CD4-positive, alpha-beta T cell (primary cell): ENCODE data around the gene TGFBI. TPM values are rescaled to one million over a fixed set of nuclear protein-coding genes. Genes with fewer than 3 reads are reported as not detected.

Source experiments
- ATAC-seq: fragments of 200-7000 bp; cut with Tn5 transposase; one replicate; pipeline ENCODE4 v1.10.0; 2022; ENCODE audit warnings: mild to moderate bottlenecking; ENCODE audit not compliant: poor library complexity
- CTCF ChIA-PET: fragments of 350-600 bp; sonication (Branson Sonifier 250); formaldehyde crosslinking; loops from one replicate; lab custom pipeline; 2021; ENCODE audit warnings: antibody characterized with exemption, inconsistent platforms; lab: Charles Lee
- POLR2A ChIA-PET: fragments of 350-600 bp; sonication (Branson Sonifier 250); formaldehyde crosslinking; loops from one replicate; lab custom pipeline; 2021; ENCODE audit warnings: antibody characterized with exemption, inconsistent platforms; lab: Charles Lee
- DNase-seq, 14 experiments: peaks; one replicate each; pipeline ENCODE4 v3.0.0-alpha.2; 2013 to 2020; ENCODE audit warnings: mixed read lengths in 2 of 14
- H3K27ac ChIP-seq, 2 donors: one replicate each; pipeline versions ENCODE4 v1.5.1 to v1.7.0; 2013; ENCODE audit warnings: low read length in 2 of 2, low read depth in 1 of 2, mild to moderate bottlenecking in 1 of 2
- H3K27me3 ChIP-seq, 2 experiments: 1 replicate in 1 of 2; 2 replicates in 1 of 2; pipeline versions ENCODE4 v1.6.1 to v1.7.0; 2013; ENCODE audit warnings: low read length in 2 of 2, control low read depth in 1 of 2, mild to moderate bottlenecking in 1 of 2, moderate library complexity in 1 of 2; ENCODE audit not compliant: insufficient read depth in 2 of 2, control insufficient read depth in 1 of 2
- H3K36me3 ChIP-seq: one replicate; pipeline ENCODE4 v1.6.1; 2013; ENCODE audit warnings: low read length, control low read depth; ENCODE audit not compliant: insufficient read depth
- H3K4me1 ChIP-seq: one replicate; pipeline ENCODE4 v1.6.1; 2013; ENCODE audit warnings: low read length, control low read depth; ENCODE audit not compliant: insufficient read depth
- H3K4me3 ChIP-seq: one replicate; pipeline ENCODE4 v1.5.1; 2013; ENCODE audit warnings: mild to moderate bottlenecking, low read length, moderate library complexity
- H3K9me3 ChIP-seq, 2 experiments: 1 replicate in 1 of 2; 2 replicates in 1 of 2; pipeline versions ENCODE4 v1.6.1 to v1.7.0; 2013; ENCODE audit warnings: low read length in 2 of 2, mild to moderate bottlenecking in 2 of 2, control low read depth in 1 of 2, moderate library complexity in 1 of 2; ENCODE audit not compliant: control insufficient read depth in 1 of 2, insufficient read depth in 1 of 2
- H3K27ac Mint-ChIP-seq: one replicate; pipeline ENCODE4 v1.8.0; 2020; ENCODE audit warnings: mixed read lengths
- H3K27me3 Mint-ChIP-seq: one replicate; pipeline ENCODE4 v1.8.0; 2021; ENCODE audit warnings: mixed read lengths
- H3K36me3 Mint-ChIP-seq: one replicate; pipeline ENCODE4 v1.8.0; 2021; ENCODE audit warnings: low read depth, mixed read lengths
- H3K4me1 Mint-ChIP-seq: one replicate; pipeline ENCODE4 v1.8.0; 2021; ENCODE audit warnings: low read depth, mixed read lengths
- H3K4me3 Mint-ChIP-seq: one replicate; pipeline ENCODE4 v1.8.0; 2020; ENCODE audit warnings: mild to moderate bottlenecking, mixed read lengths
- H3K9me3 Mint-ChIP-seq: one replicate; pipeline ENCODE4 v1.8.0; 2020; ENCODE audit warnings: mixed read lengths
- CTCF ChIP-seq: fragments of 200-600 bp; IDR thresholded peaks from one replicate; pipeline ENCODE4 v1.8.0; 2022; ENCODE audit warnings: antibody characterized with exemption, mild to moderate bottlenecking
- intact Hi-C, 2 experiments: fragments of 100-400 bp; cut with DNase I in 1 of 2; cut with micrococcal nuclease in 1 of 2; formaldehyde crosslinking; loops; one replicate each; pipeline versions ENCODE4 v1.15.1 to v1.9.0; 2023 to 2025; cut with DNase I, micrococcal nuclease
- total RNA-seq, 174 experiments: library from RNA in 2 of 174; stranded (reverse) in 2 of 174; gene quantifications; one replicate each; pipeline ENCODE4 v1.2.3 and lab custom pipeline; 2021 to 2026

Gene TGFBI
- total RNA-seq, 2 experiments from 2014 or later: 4.8 to 5.9 TPM

GRCh38 chr5:136015003-136015375 is 13.8 kb upstream of the TGFBI start:
- Histone ChIP-seq H3K27ac (no peak overlapping the region), H3K4me1 (peaks cover 3% of the 10 kb centered on the region), H3K36me3 (no peaks in the 10 kb centered on the region), H3K4me3 (no peak overlapping the region), H3K27me3 (no peaks in the 10 kb centered on the region), H3K9me3 (no peaks in the 10 kb centered on the region)
- DNase-seq (no peak), ATAC-seq (no peak)
- POLR2A ChIA-PET: no interaction called here
- Mint-ChIP-seq H3K36me3 (no peaks in the 10 kb centered on the region), H3K27me3 (peaks cover 22% of the 10 kb centered on the region), H3K4me3 (no peak overlapping the region), H3K9me3 (no peaks in the 10 kb centered on the region), H3K4me1 (no peaks in the 10 kb centered on the region), H3K27ac (no peak overlapping the region)
- CTCF ChIA-PET: no interaction called here
- intact Hi-C loops: no loop called here
- TF ChIP-seq CTCF: no peak

GRCh38 chr5:136015966-136016650 is 12.7 kb upstream of the TGFBI start:
- Mint-ChIP-seq H3K36me3 (no peaks in the 10 kb centered on the region), H3K27ac (no peak overlapping the region), H3K4me3 (no peak overlapping the region), H3K4me1 (no peaks in the 10 kb centered on the region), H3K27me3 (peaks cover 18% of the 10 kb centered on the region), H3K9me3 (no peaks in the 10 kb centered on the region)
- Histone ChIP-seq H3K27me3 (no peaks in the 10 kb centered on the region), H3K4me3 (no peak overlapping the region), H3K36me3 (no peaks in the 10 kb centered on the region), H3K27ac (no peak overlapping the region), H3K4me1 (peaks cover 3% of the 10 kb centered on the region), H3K9me3 (no peaks in the 10 kb centered on the region)
- ATAC-seq: no peak
- intact Hi-C loops: no loop called here
- no peak for DNase-seq
- ChIA-PET CTCF (no interaction called here), POLR2A (no interaction called here)
- TF ChIP-seq CTCF: no peak

DNA sequence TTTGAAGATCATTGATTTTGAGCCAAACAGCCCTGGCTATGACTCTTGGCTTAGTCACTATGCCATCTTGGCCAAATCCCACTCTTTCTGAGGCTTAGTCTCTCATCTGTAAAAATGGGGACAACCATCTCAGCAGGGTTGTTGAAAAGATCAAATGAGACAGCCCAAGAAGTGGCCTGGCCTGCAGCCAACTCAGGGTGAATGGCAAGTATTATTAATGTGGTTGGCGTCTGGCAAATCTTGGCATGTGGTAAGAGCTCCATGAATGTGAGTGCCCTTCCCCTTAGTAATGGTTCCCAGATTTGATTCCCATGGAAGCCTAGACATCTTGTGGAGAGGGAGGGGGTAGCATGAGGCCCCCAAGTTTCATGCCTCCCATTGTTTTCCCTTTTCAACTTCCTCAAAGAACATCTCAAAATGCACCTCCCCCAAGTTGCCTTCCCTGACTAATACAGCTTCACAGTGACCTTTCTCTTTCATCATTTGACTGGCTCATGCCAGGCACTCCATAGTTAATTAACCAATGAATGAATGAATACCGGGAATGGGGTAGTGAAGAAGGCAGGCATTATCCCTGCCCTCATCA is 11.8 kb upstream of the TGFBI start:
- peak in 2 of 14 experiments; percentile 26 to 35 for DNase-seq
- POLR2A ChIA-PET: no interaction called here
- Histone ChIP-seq H3K9me3 (no peaks in the 10 kb centered on the region), H3K4me1 (peaks cover 3% of the 10 kb centered on the region), H3K4me3 (no peak overlapping the region), H3K27ac (no peak overlapping the region), H3K27me3 (no peaks in the 10 kb centered on the region), H3K36me3 (no peaks in the 10 kb centered on the region)
- Mint-ChIP-seq H3K27ac (no peak overlapping the region), H3K9me3 (no peaks in the 10 kb centered on the region), H3K27me3 (peaks cover 18% of the 10 kb centered on the region), H3K4me1 (no peaks in the 10 kb centered on the region), H3K36me3 (no peaks in the 10 kb centered on the region), H3K4me3 (no peak overlapping the region)
- CTCF ChIA-PET: no interaction called here
- ATAC-seq: no peak
- intact Hi-C loops: no loop called here
- no peak for TF ChIP-seq CTCF
